ENCODE results near the gene FAM204A.

The FAM204A gene

DNA sequence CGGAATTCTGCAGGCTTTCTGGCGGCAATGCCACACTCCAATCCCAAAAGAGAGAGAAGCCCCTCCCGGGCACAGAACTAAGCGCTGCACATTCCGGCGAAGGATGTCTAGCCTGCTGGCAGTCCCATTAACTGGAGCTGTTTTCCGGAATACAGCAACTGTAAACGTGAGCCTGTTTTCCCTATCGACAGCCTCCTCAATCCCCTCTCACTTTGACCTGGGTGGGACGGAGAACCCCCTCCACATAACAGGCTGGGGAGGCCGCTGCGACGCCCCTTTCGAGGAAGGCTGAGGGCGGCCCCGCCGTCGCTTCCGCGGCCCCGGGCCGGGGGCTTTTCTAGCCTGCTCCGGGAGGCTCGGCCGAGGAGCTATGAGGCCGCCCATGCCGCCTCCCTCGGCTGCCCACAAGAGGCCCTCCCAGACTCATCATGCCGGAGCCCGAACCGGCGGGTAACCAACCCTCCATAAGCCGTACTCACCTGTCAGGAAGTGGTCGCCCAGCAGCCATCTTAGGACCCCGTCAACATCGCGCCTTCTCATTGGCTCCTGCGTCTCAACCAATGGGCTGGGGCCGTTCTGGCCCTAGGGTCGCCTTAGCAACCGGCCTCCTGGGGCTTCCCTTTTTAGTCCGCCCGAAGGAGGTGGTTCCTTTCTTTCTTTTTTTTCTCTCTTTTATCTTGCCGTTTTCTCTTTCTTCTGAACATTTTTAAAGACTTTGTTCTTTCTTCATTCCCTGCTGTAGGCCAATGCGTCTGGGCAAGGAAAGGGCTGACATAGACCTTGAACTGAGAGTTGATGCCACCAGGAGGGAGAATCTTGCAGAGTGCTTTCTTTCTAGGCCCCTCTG lies at the start of gene FAM204A:
Gene FAM204A (minus strand): TSS at position 534 of the 847 bp plus-strand sequence. CDS start 5,909 bp downstream, outside the sequence.
- peak; percentile 82 for DNase-seq (ENCODE audit: low spot score)

- no peak for DNase-seq (ENCODE audit: low spot score)
Observed at GRCh38 chr10:118383699-118384098, 41.6 kb upstream of the FAM204A start.

DNA sequence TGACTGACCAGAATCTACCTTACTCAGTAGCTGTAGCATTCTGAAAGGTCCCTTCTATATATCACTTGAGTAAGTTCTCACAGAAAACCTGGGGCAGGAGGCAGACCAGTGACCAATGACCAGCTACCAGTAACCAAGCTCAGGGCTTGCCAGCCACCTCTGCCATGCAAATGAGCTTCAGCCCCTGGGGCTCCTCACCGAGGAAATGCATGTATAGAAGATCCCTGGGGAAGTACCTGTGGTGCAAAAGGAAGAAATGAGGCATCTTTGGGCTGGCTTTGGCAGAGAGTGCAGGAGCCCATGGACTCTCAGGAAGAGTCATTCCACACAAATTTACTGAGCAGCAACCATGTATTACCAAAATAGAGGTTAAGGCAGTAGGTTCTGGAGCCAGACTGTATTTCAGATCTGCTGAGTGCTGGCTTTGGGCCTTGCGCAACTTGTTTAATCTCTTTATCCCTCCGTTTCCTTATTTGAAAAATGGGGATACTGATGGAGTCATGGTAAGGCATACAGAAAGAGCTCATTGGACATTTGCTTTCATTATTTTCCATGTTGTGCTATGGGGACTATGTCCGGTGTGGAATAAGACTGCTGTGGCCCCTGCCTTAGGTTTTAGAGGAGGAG lies 41.1 kb upstream of the FAM204A start:
- no peak for DNase-seq (ENCODE audit: low spot score)

DNA sequence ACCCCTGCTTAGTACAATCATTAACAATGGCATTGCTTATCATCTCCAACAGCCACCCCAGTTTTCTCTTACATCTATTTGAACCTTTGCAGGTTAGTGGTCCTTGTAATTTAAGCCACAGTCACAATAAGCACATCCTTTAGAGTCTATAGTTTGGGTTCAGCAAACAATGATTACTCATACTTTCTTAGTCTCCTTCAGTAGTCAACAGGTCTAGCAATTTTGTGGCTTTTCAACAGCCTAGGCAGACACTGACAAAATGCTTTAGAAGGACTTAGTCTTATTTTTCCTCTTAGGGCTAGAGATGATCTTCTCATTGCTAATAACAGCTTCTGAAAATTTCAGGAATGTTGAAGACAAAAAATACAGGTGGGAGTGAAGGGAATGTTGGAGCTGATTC lies 32.3 kb upstream of the FAM204A start:
- no peak for DNase-seq (ENCODE audit: low spot score)

GRCh38 chr10:118373786-118374185 lies 31.7 kb upstream of the FAM204A start:
- peak; percentile 16 for DNase-seq (ENCODE audit: low spot score)

- no peak for DNase-seq (ENCODE audit: low spot score)
Observed at GRCh38 chr10:118370499-118370898, 28.4 kb upstream of the FAM204A start.

DNA sequence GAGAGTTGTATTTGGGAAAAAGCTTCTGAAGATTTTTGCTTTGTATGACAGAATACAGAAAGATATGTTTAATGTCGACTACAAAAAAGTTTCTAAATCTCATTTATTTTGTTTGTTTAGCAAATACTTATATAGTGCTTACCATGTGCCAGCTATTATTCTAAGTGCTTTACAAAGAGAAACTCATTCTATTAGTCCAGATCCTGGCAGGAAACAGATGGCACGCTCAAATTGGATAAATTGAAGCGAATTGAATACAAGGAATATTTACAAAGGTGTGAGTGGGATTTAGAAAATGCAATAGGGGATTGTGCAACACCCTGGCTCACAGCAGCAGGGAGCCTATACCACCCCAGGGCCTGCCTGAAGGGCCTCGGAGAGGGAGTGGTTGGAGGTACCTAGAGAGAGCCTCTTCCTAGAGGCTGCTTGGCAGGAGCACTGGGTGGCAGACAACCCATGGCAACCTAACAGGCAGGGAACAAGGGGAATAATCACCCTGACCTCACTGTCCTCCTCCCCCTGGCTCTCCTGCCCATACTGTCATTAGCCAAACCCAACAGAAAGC lies 27.6 kb upstream of the FAM204A start:
- no peak for DNase-seq (ENCODE audit: low spot score)

DNA sequence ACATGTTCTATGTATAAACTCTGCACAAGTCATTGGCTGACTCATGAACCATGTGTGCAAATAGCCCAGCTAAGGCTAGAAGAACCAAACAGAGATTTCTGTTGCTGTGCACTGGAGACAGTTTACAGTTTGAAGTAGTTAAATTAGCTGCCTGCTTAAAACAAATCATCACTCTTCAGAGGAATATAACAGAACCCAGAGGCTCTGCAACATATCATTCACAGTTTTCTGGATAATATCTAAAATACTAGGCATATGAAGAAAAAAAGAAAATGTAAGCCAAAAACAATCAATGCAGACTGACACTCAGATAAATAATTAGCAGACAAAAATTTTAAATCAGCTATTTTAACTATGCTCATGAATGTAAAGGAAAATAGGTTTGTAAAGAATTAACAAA lies 23.6 kb upstream of the FAM204A start:
- no peak for DNase-seq (ENCODE audit: low spot score)

DNA sequence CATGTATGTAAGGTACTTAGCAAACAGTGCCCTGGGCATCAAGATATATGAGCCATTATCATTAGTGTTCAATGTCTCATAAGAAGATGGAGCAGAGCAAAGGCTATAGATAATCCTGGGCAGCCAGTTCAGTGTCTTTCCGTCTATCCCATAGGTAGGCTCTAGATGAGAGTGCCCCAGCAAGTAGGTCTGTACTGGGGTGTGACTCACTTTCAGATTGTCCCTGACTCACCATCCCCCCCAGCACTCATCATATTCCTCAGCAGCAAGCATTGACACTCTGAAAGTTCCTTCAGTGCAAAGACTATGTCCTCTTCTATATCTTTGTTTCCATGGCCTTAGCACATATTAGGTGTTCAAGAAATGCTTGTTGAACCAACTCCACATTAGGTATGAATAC lies 20.0 kb upstream of the FAM204A start:
- DNase-seq (ENCODE audit: low spot score) = no peak

GRCh38 chr10:118358327-118358726 lies 16.2 kb upstream of the FAM204A start:
- no peak for DNase-seq (ENCODE audit: low spot score)

- no peak for DNase-seq (ENCODE audit: low spot score)
Observed at GRCh38 chr10:118357841-118358240, 15.7 kb upstream of the FAM204A start.

DNA sequence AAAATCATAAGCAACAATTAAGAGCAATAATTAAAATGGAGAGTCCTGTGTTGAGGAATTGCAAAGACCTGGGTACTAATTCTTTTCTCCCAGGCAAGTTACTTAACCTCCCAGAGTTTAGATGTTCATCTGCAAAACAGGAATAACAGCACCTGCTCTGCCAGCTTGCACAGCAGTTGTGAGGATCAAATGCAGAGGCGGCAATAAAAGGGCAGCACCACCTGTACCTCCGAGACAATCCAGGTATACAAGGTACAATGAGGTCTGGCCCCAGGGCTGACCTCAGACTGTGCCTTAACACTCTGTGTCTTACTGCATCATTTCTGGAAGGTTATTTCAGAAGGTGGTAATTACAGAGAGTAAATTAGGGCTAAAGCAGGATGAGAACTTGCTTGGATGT lies 14.5 kb upstream of the FAM204A start:
- DNase-seq (ENCODE audit: low spot score) = no peak

GRCh38 chr10:118355234-118355633 lies 13.1 kb upstream of the FAM204A start:
- DNase-seq (ENCODE audit: low spot score) = no peak

- DNase-seq (ENCODE audit: low spot score) = no peak
Observed at GRCh38 chr10:118349235-118349634, 7.1 kb upstream of the FAM204A start.

- no peak for DNase-seq (ENCODE audit: low spot score)
Observed at GRCh38 chr10:118343549-118343948, 1.4 kb upstream of the FAM204A start.

- peak; percentile 14 for DNase-seq (ENCODE audit: low spot score)
Observed at GRCh38 chr10:118343115-118343514, 991 bp upstream of the FAM204A start.

DNA sequence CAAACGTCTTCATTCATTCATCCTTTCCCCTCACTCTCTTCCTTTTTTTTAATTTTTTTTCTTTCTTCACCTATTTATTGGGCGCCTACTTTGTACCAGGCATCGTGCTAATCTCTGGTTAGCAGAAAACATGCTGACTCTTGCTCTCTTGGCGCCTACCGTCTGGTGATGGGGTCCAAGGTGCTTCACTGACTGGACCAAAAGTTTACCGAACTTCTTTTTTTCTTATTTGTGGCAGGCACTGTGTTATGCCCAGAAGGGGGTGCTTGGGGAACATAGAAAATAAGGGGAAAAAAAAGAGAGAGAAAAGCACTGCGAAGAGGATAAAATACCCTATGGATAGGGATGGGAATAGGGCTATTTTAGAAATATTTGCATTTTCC lies 505 bp upstream of the FAM204A start:
- no peak for DNase-seq (ENCODE audit: low spot score)

DNA sequence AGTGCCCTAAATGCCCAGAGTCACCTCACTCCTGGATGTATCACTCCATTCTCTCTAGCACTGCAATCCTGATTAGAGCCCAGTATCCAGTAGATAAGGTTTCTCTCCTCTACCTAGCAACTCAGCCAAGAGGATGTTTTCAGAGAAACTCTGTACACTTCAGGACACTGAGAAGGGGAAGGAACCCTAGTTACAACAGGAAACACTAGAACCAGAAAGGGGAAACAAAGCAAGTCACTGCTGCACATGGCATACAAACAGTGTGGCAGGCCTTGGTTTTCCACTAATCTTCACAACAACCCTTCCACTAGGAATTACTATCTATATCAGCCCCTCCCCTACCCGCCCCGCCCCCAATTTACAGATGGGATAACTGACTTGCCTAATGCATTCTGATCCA lies 1.6 kb downstream of the FAM204A start:
- DNase-seq (ENCODE audit: low spot score) = no peak

- DNase-seq (ENCODE audit: low spot score) = no peak
Observed at GRCh38 chr10:118339111-118339510, 3.0 kb downstream of the FAM204A start.

DNA sequence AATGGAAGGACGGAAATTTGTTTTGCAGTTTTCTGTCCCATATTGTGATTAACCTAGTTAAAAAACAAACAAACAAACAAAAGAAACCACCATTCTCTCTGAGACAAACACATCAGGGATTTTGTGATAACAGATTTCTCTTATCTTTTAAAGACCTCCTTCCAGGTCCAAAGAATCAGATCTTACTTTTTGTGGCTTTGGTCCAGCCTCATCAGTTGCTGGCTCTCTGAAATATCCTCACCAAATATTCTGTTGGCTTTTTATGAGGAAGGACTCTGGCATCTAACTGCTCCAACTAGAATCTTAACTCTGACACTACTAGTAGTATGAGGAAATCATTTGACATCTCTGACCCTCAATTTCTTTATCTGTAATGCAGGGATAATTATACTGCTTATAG lies 4.8 kb downstream of the FAM204A start:
- no peak for DNase-seq (ENCODE audit: low spot score)

- no peak for DNase-seq (ENCODE audit: low spot score)
Observed at GRCh38 chr10:118333871-118334270, 8.3 kb downstream of the FAM204A start.

DNA sequence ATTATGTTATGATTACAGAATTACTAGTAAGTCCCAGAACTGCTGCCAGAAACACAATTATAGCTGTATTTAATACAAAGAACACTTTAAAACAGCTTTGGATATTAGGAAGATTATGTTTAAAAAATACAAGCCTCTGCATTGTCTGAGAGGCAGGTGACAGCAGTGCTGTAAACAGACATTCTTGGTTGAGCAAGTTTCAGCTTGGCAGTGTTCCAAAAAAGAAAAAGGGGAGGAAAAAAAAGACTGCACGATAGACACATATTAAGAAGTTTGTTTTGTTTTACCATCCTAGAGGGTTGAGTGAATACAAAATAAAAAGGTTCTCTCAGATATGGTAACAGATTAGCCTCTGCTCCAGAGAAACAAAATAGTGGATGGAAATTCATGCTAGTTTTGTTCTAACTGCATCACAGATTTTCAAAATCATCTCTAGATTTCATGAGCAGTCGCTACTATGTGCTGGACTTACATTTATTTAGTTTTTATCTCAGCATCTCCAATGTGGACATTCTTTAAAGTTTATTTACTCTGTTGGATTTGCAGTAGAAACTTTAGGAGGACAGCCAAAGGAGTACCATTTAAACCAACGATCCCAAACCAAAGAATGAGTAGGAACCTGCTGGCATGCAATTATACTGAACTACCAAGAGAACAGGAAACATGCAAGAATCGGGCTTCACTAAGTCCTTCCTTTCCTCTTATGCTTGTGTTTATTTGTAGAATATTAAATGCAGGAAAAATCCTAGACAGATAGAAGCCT lies 9.0 kb downstream of the FAM204A start:
- no peak for DNase-seq (ENCODE audit: low spot score)

- no peak for DNase-seq (ENCODE audit: low spot score)
Observed at GRCh38 chr10:118332236-118332635, 9.9 kb downstream of the FAM204A start.
